HepG2 (cell line): Measurements from ENCODE around the gene PTH. TPM values are rescaled to one million over a fixed set of nuclear protein-coding genes. Genes with fewer than 3 reads are reported as not detected.
A peak's percentile ranks its signal among the peaks of the same experiment; 100 is the strongest.

Experiments used
- GMEB2 ChIP-seq: IDR thresholded peaks from 2 replicates; pipeline ENCODE4 v1.6.1; 2016; ENCODE audit warnings: missing biosample characterization, missing genetic modification reagents, low read depth
- HDAC6 ChIP-seq: fragments of 200-600 bp; sonication (generic); IDR thresholded peaks from 2 replicates; pipeline ENCODE4 v1.7.0; 2017; ENCODE audit warnings: mild to moderate bottlenecking, antibody characterized with exemption, low read length, low read depth
- HMGXB4 ChIP-seq, 2 experiments: sonication (generic) in 1 of 2; formaldehyde crosslinking in 1 of 2; IDR thresholded peaks; 2 replicates each; pipeline versions ENCODE4 v1.4.0 to v1.6.1; 2018 to 2020; ENCODE audit warnings: missing genetic modification reagents in 2 of 2, borderline replicate concordance in 1 of 2, low read depth in 1 of 2, mild to moderate bottlenecking in 1 of 2, missing biosample characterization in 1 of 2
- KLF16 ChIP-seq, 2 experiments: sonication (generic) in 1 of 2; formaldehyde crosslinking in 1 of 2; IDR thresholded peaks; 2 replicates each; pipeline versions ENCODE4 v1.6.1 to v1.8.0; 2016 to 2023; ENCODE audit warnings: missing genetic modification reagents in 2 of 2, missing compliant biosample characterization in 1 of 2
- NR0B2 ChIP-seq: sonication (generic); formaldehyde crosslinking; IDR thresholded peaks from 2 replicates; pipeline ENCODE4 v1.4.0; 2020; ENCODE audit warnings: mild to moderate bottlenecking, missing genetic modification reagents
- PPARG ChIP-seq: conservative IDR thresholded peaks from 2 replicates; pipeline ENCODE4 v1.6.1; 2016; ENCODE audit warnings: missing biosample characterization, missing genetic modification reagents
- REST ChIP-seq, 2 experiments: IDR thresholded peaks; 2 replicates each; pipeline ENCODE4 v1.6.1; 2011 to 2012; ENCODE audit warnings: low read length in 2 of 2, borderline replicate concordance in 1 of 2, low read depth in 1 of 2, mild to moderate bottlenecking in 1 of 2, moderate library complexity in 1 of 2
- RFXANK ChIP-seq: IDR thresholded peaks from 2 replicates; pipeline ENCODE4 v1.6.1; 2016
- SIN3B ChIP-seq: fragments of 150-350 bp; IDR thresholded peaks from 2 replicates; pipeline ENCODE4 v1.6.1; 2014; ENCODE audit warnings: low read length
- ZBTB14 ChIP-seq: sonication (generic); formaldehyde crosslinking; IDR thresholded peaks from 2 replicates; pipeline ENCODE4 v1.4.0; 2020; ENCODE audit warnings: missing genetic modification reagents
- ZFYVE20 ChIP-seq: sonication (generic); formaldehyde crosslinking; IDR thresholded peaks from 2 replicates; pipeline ENCODE4 v1.8.0; 2023; ENCODE audit warnings: low read depth, mild to moderate bottlenecking, moderate library complexity, missing genetic modification reagents, borderline replicate concordance
- ZHX1 ChIP-seq: sonication (generic); formaldehyde crosslinking; IDR thresholded peaks from 2 replicates; pipeline ENCODE4 v1.8.1; 2022; ENCODE audit warnings: low read depth, mild to moderate bottlenecking, missing genetic modification reagents
- ZNF333 ChIP-seq: sonication (generic); formaldehyde crosslinking; IDR thresholded peaks from 2 replicates; pipeline ENCODE4 v1.4.0; 2020; ENCODE audit warnings: mild to moderate bottlenecking, missing genetic modification reagents, borderline replicate concordance
- ZNF34 ChIP-seq: sonication (generic); formaldehyde crosslinking; IDR thresholded peaks from 2 replicates; pipeline ENCODE4 v1.4.0; 2020; ENCODE audit warnings: mild to moderate bottlenecking, missing genetic modification reagents, borderline replicate concordance
- polyA plus RNA-seq, 8 experiments: library from polyadenylated mRNA; depleted of rRNA in 3 of 8; stranded (reverse) in 7 of 8; unstranded in 1 of 8; fragments of >200 nt; fragmentation: Illumina TruSeq in 4 of 8; extraction: Trizol in 4 of 8; gene quantifications; 2 replicates each; pipeline versions ENCODE4 v1.2.1 to v1.2.3, GENCODE V29; 2011 to 2016; ENCODE audit warnings: low read depth in 4 of 8, missing spikeins in 1 of 8, mixed read lengths in 1 of 8; ENCODE audit not compliant: insufficient read depth in 1 of 8
- total RNA-seq, 5 experiments: library from RNA; depleted of rRNA; stranded (reverse); fragments of >200 nt; fragmentation: Illumina TruSeq; extraction: Trizol; gene quantifications; 2 replicates each; pipeline ENCODE4 v1.2.3, GENCODE V29; 2016; ENCODE audit warnings: low read depth in 1 of 5

PTH gene
- total and polyA plus RNA-seq, 2 of the 13 experiments (the other 11 are each of a cell fraction or from before 2014, with no cell fraction given): not detected

- no peak for TF ChIP-seq ZHX1 (CRISPR knock-in tag)
- no peak for TF ChIP-seq RFXANK
- no peak for TF ChIP-seq ZFYVE20 (CRISPR knock-in tag)
- TF ChIP-seq ZBTB14: no peak
- TF ChIP-seq PPARG (CRISPR knock-in tag): 0 out of 2 replicates have a peak, but pooled peaks have one; percentile 37
- TF ChIP-seq HMGXB4 (CRISPR knock-in tag; IDR thresholded peaks at IDR 0.05; ENCODE audit: borderline replicate concordance in 1 of 2, low read depth in 1 of 2): peak; percentile 87 to 91
- no peak for TF ChIP-seq HDAC6
- no peak for TF ChIP-seq GMEB2 (CRISPR knock-in tag)
- no peak for TF ChIP-seq REST (IDR thresholded peaks at IDR 0.05; ENCODE audit: borderline replicate concordance in 1 of 2, low read depth in 1 of 2, low read length in 2 of 2)
- peak; percentile 16 for TF ChIP-seq SIN3B
- peak; percentile 55; the same call in 1 of the 2 replicates for TF ChIP-seq ZNF333 (CRISPR knock-in tag)
- peak; percentile 79; the same call in 1 of the 2 replicates for TF ChIP-seq ZNF34
- no peak for TF ChIP-seq NR0B2 (CRISPR knock-in tag)
- TF ChIP-seq KLF16 (CRISPR knock-in tag; IDR thresholded peaks at IDR 0.05): peak in 1 of 2 experiments; percentile 98; a peak in 2 of 4 replicates
Observed at GRCh38 chr11:13462901-13463778, 32.7 kb downstream of the PTH start, which contains the start of gene BTBD10 (continued).
